Effector memory CD4-positive, alpha-beta T cell (primary cell): ENCODE data around the gene AFMID.

Experiments used
- DNase-seq, 3 donors: peaks; one replicate each; pipeline ENCODE4 v3.0.0-alpha.2; 2020
- H3K27ac ChIP-seq: 2 replicates; pipeline ENCODE4 v1.7.0; 2013; ENCODE audit warnings: mild to moderate bottlenecking, low read length, moderate library complexity; ENCODE audit not compliant: insufficient read depth, poor library complexity, severe bottlenecking
- H3K27me3 ChIP-seq: replicated peaks from 2 replicates; pipeline ENCODE4 v1.7.0; 2013; ENCODE audit warnings: mild to moderate bottlenecking, low read length; ENCODE audit not compliant: insufficient read depth, control insufficient read depth, poor library complexity, severe bottlenecking
- H3K36me3 ChIP-seq: 2 replicates; pipeline ENCODE4 v1.7.0; 2013; ENCODE audit warnings: mild to moderate bottlenecking, low read length, moderate library complexity; ENCODE audit not compliant: control insufficient read depth, insufficient read depth
- H3K4me1 ChIP-seq: 2 replicates; pipeline ENCODE4 v1.7.0; 2013; ENCODE audit warnings: low read length, mild to moderate bottlenecking; ENCODE audit not compliant: control insufficient read depth, insufficient read depth, poor library complexity, severe bottlenecking
- H3K4me3 ChIP-seq: 2 replicates; pipeline ENCODE4 v1.7.0; 2013; ENCODE audit warnings: low read length, low read depth, mild to moderate bottlenecking; ENCODE audit not compliant: insufficient read depth, poor library complexity, severe bottlenecking
- H3K9me3 ChIP-seq: 2 replicates; pipeline ENCODE4 v1.7.0; 2013; ENCODE audit warnings: mild to moderate bottlenecking, low read length, moderate library complexity; ENCODE audit not compliant: control insufficient read depth

The AFMID gene

GRCh38 chr17:78255953-78256706 lies 69.0 kb downstream of the AFMID start:
- no peaks in the 10 kb centered on the region for H3K36me3 ChIP-seq
- no peaks in the 10 kb centered on the region for H3K9me3 ChIP-seq
- peaks cover 70% of the 10 kb centered on the region for H3K4me1 ChIP-seq
- no peak for DNase-seq
- no peak overlapping the region for H3K27ac ChIP-seq
- no peak overlapping the region for H3K4me3 ChIP-seq
- no peaks in the 10 kb centered on the region for H3K27me3 ChIP-seq

GRCh38 chr17:78256707-78257591 lies 69.8 kb downstream of the AFMID start:
- Histone ChIP-seq H3K4me1 (peaks cover 67% of the 10 kb centered on the region), H3K4me3 (no peak overlapping the region), H3K27ac (no peak overlapping the region), H3K36me3 (no peaks in the 10 kb centered on the region), H3K9me3 (no peaks in the 10 kb centered on the region), H3K27me3 (no peaks in the 10 kb centered on the region)
- DNase-seq, result no peak
